GM19468 (cell line): ENCODE results near the gene ANAPC1.
"Not testable (repeated sequence)": the region's sequence is repeated elsewhere in the genome, so short reads cannot be mapped to it uniquely, and the experiment has no call there.

Source experiments
- ATAC-seq: cut with Tn5 transposase; IDR thresholded peaks from one replicate; pipeline ENCODE4 v1.9.1; 2021; ENCODE audit warnings: mild to moderate bottlenecking, moderate library complexity, moderate number of reproducible peaks; ENCODE audit not compliant: unreplicated experiment; ENCODE audit errors: extremely low read depth

Gene ANAPC1

GRCh38 chr2:111883661-111884591, at the start of gene ANAPC1:
Gene ANAPC1, minus strand, starts transcription at chr2:111884193. Its CDS starts 3,368 bp downstream, at chr2:111880825.
- ATAC-seq = peak; percentile 66

GRCh38 chr2:111932841-111933291, 48.9 kb upstream of the ANAPC1 start:
- ATAC-seq = no peak

- no peak for ATAC-seq
Measured at GRCh38 chr2:111930875-111931274, 46.9 kb upstream of the ANAPC1 start.

- no peak for ATAC-seq
Measured at GRCh38 chr2:111930409-111930808, 46.4 kb upstream of the ANAPC1 start.

- no peak for ATAC-seq
Measured at GRCh38 chr2:111927723-111928122, 43.7 kb upstream of the ANAPC1 start.

GRCh38 chr2:111924617-111925107, 40.7 kb upstream of the ANAPC1 start:
- no peak for ATAC-seq

GRCh38 chr2:111923276-111923804, 39.3 kb upstream of the ANAPC1 start:
- ATAC-seq = no peak

- ATAC-seq = no peak
Measured at GRCh38 chr2:111919794-111920608, 36.0 kb upstream of the ANAPC1 start.

GRCh38 chr2:111919365-111919764, 35.4 kb upstream of the ANAPC1 start:
- ATAC-seq = no peak

GRCh38 chr2:111918383-111918806, 34.4 kb upstream of the ANAPC1 start:
- no peak for ATAC-seq

GRCh38 chr2:111917106-111917505, 33.1 kb upstream of the ANAPC1 start:
- ATAC-seq = no peak

GRCh38 chr2:111912547-111912946, 28.6 kb upstream of the ANAPC1 start:
- no peak for ATAC-seq

- not testable (repeated sequence) for ATAC-seq
Measured at GRCh38 chr2:111911295-111911977, 27.4 kb upstream of the ANAPC1 start.

GRCh38 chr2:111910609-111911277, 26.8 kb upstream of the ANAPC1 start:
- ATAC-seq = no peak

GRCh38 chr2:111909997-111910396, 26.0 kb upstream of the ANAPC1 start:
- ATAC-seq = not testable (repeated sequence)

GRCh38 chr2:111909079-111909478, 25.1 kb upstream of the ANAPC1 start:
- ATAC-seq = no peak

GRCh38 chr2:111908578-111908977, 24.6 kb upstream of the ANAPC1 start:
- no peak for ATAC-seq

- no peak for ATAC-seq
Measured at GRCh38 chr2:111905990-111906735, 22.2 kb upstream of the ANAPC1 start.

- ATAC-seq = not testable (repeated sequence)
Measured at GRCh38 chr2:111905475-111905869, 21.5 kb upstream of the ANAPC1 start.
